ENCODE results near the gene CBX2.

CBX2 gene

GRCh38 chr17:79755591-79755990 is 22.4 kb upstream of the CBX2 start:
- TF ChIP-seq, protein P1, sequence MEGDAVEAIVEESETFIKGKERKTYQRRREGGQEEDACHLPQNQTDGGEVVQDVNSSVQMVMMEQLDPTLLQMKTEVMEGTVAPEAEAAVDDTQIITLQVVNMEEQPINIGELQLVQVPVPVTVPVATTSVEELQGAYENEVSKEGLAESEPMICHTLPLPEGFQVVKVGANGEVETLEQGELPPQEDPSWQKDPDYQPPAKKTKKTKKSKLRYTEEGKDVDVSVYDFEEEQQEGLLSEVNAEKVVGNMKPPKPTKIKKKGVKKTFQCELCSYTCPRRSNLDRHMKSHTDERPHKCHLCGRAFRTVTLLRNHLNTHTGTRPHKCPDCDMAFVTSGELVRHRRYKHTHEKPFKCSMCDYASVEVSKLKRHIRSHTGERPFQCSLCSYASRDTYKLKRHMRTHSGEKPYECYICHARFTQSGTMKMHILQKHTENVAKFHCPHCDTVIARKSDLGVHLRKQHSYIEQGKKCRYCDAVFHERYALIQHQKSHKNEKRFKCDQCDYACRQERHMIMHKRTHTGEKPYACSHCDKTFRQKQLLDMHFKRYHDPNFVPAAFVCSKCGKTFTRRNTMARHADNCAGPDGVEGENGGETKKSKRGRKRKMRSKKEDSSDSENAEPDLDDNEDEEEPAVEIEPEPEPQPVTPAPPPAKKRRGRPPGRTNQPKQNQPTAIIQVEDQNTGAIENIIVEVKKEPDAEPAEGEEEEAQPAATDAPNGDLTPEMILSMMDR (IDR thresholded peaks at IDR 0.05; ENCODE audit: borderline replicate concordance, extremely low read depth, low read length, poor library complexity, severe bottlenecking): no peak
- TF ChIP-seq EZH2 (IDR thresholded peaks at IDR 0.05; ENCODE audit: borderline replicate concordance, low read depth, low read length, severe bottlenecking): no peak
- H3K9ac ChIP-seq (ENCODE audit: low read depth, low read length): no peak overlapping the region
- peaks cover 12% of the 10 kb centered on the region for H3K4me1 ChIP-seq (ENCODE audit: insufficient read depth, low read length)
- H3K4me2 ChIP-seq (ENCODE audit: insufficient read depth, low read length): no peak overlapping the region
- H3K27me3 ChIP-seq (ENCODE audit: insufficient read depth, low read length, poor library complexity): no peaks in the 10 kb centered on the region
- H4K20me1 ChIP-seq (ENCODE audit: insufficient read depth, low read length): no peaks in the 10 kb centered on the region
- no peak for DNase-seq
- H3K27ac ChIP-seq (ENCODE audit: low read length): no peak overlapping the region
- no peaks in the 10 kb centered on the region for H3K9me3 ChIP-seq (ENCODE audit: insufficient read depth, low read length, severe bottlenecking)
- H3K4me3 ChIP-seq (ENCODE audit: low read depth in 1 of 2, low read length in 2 of 2): no peak overlapping the region
- ATAC-seq (ENCODE audit: insufficient read depth, low read depth): no peak
- no peak overlapping the region for H2AFZ ChIP-seq (ENCODE audit: low read depth, low read length)
- no peaks in the 10 kb centered on the region for H3K36me3 ChIP-seq (ENCODE audit: insufficient read depth, low read length)
- no peaks in the 10 kb centered on the region for H3K79me2 ChIP-seq (ENCODE audit: insufficient read depth, low read length)

DNA sequence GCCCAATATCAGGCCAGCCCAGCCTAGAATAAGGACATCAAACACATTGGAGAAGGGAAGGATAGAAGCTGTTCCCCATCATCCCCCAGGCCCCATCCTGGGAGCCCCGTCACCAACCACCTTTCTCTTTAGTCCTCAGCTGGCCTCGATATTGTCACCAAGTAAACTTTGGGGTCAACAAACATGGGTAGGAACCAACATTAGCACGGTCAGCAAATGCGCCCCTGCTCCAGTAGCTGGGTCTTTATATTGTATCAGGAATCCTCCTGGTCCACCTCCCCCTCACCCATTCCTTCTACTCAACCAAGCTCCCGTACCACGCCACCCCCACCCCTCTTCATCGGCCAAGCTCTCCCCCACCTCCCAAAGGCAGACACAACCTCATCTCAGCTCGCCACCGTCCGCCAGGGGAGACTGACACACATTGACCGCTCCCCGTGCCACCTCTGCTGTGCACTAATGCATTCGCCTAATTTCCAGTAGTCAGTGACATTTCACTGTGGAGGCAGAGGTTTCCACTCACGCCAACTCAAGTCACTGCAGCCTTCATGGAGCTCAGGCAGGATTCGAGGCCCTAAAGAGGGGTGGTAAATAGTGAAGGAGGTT is 20.7 kb upstream of the CBX2 start:
- no peak overlapping the region for H3K9ac ChIP-seq (ENCODE audit: low read depth, low read length)
- H4K20me1 ChIP-seq (ENCODE audit: insufficient read depth, low read length): no peaks in the 10 kb centered on the region
- H3K27ac ChIP-seq (ENCODE audit: low read length): no peak overlapping the region
- no peak overlapping the region for H2AFZ ChIP-seq (ENCODE audit: low read depth, low read length)
- H3K36me3 ChIP-seq (ENCODE audit: insufficient read depth, low read length): no peaks in the 10 kb centered on the region
- ATAC-seq (ENCODE audit: insufficient read depth, low read depth) (no peak), DNase-seq (no peak)
- H3K27me3 ChIP-seq (ENCODE audit: insufficient read depth, low read length, poor library complexity): no peaks in the 10 kb centered on the region
- H3K4me2 ChIP-seq (ENCODE audit: insufficient read depth, low read length): no peak overlapping the region
- no peaks in the 10 kb centered on the region for H3K79me2 ChIP-seq (ENCODE audit: insufficient read depth, low read length)
- H3K4me3 ChIP-seq (ENCODE audit: low read depth in 1 of 2, low read length in 2 of 2): no peak overlapping the region
- H3K9me3 ChIP-seq (ENCODE audit: insufficient read depth, low read length, severe bottlenecking): no peaks in the 10 kb centered on the region
- no peak for TF ChIP-seq EZH2 (IDR thresholded peaks at IDR 0.05; ENCODE audit: borderline replicate concordance, low read depth, low read length, severe bottlenecking)
- TF ChIP-seq, protein P1 (IDR thresholded peaks at IDR 0.05; ENCODE audit: borderline replicate concordance, extremely low read depth, low read length, poor library complexity, severe bottlenecking): no peak
- peaks cover 13% of the 10 kb centered on the region for H3K4me1 ChIP-seq (ENCODE audit: insufficient read depth, low read length)

DNA sequence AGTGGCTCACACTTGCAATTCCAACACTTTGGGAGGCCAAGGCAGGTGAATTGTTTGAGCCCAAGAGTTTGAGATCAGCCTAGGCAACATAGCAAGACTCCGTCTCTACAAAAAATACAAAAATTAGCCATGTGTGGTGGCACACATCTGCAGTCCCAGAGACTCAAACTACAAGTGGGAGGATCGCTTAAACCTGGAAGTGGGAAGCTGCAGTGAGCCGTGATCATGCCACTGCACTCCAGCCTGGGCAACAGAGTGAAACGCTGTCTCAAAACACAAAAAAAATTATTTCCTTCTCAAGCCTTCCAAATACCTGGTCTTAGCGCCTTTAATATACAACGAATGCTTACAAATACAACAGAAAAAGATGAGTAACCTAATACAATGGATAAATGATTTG is 19.7 kb upstream of the CBX2 start:
- Histone ChIP-seq H3K4me3 (ENCODE audit: low read depth in 1 of 2, low read length in 2 of 2) (no peak overlapping the region), H3K27ac (ENCODE audit: low read length) (no peak overlapping the region), H3K79me2 (ENCODE audit: insufficient read depth, low read length) (no peaks in the 10 kb centered on the region), H4K20me1 (ENCODE audit: insufficient read depth, low read length) (no peaks in the 10 kb centered on the region), H3K36me3 (ENCODE audit: insufficient read depth, low read length) (no peaks in the 10 kb centered on the region), H3K9me3 (ENCODE audit: insufficient read depth, low read length, severe bottlenecking) (no peaks in the 10 kb centered on the region), H3K4me1 (ENCODE audit: insufficient read depth, low read length) (peaks cover 13% of the 10 kb centered on the region), H3K4me2 (ENCODE audit: insufficient read depth, low read length) (no peak overlapping the region), H3K9ac (ENCODE audit: low read depth, low read length) (no peak overlapping the region), H3K27me3 (ENCODE audit: insufficient read depth, low read length, poor library complexity) (no peaks in the 10 kb centered on the region), H2AFZ (ENCODE audit: low read depth, low read length) (no peak overlapping the region)
- DNase-seq: no peak
- TF ChIP-seq, protein P1 (IDR thresholded peaks at IDR 0.05; ENCODE audit: borderline replicate concordance, extremely low read depth, low read length, poor library complexity, severe bottlenecking): no peak
- no peak for TF ChIP-seq EZH2 (IDR thresholded peaks at IDR 0.05; ENCODE audit: borderline replicate concordance, low read depth, low read length, severe bottlenecking)
- ATAC-seq (ENCODE audit: insufficient read depth, low read depth): no peak

Data from DND-41 (cell line).